ENCODE measurements around the gene KIF16B.

DNA sequence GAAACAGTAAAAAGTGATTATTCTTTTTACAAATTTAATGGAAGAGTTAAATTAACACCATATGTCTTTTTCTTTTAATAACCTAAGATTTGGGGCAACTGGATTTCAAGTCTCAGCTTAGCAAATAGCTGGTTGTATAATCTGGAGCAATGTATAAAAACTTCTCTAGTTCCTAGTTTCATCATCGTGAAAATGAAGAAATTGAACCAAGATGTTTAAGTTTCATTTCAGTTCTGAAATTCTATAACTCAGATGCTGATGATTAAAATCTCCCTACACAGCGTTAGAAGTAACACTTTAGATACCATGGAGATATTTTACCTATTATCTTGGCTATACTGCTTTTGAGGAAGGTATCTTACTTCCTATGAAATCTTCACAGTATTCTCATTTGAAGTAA, 252.0 kb downstream of the KIF16B start:
- TF ChIP-seq YY1 (tag by site-specific recombination; IDR thresholded peaks at IDR 0.05) (no peak), ZNF214 (tag by site-specific recombination; IDR thresholded peaks at IDR 0.05; ENCODE audit: borderline replicate concordance) (no peak), OVOL3 (tag by site-specific recombination; IDR thresholded peaks at IDR 0.05) (no peak), ZSCAN30 (tag by site-specific recombination; IDR thresholded peaks at IDR 0.05) (no peak), MYNN (tag by site-specific recombination; IDR thresholded peaks at IDR 0.05; ENCODE audit: borderline replicate concordance) (no peak), ZNF623 (tag by site-specific recombination; IDR thresholded peaks at IDR 0.05) (no peak), OSR2 (tag by site-specific recombination; IDR thresholded peaks at IDR 0.05) (no peak)
- TF ChIP-seq, protein P1, sequence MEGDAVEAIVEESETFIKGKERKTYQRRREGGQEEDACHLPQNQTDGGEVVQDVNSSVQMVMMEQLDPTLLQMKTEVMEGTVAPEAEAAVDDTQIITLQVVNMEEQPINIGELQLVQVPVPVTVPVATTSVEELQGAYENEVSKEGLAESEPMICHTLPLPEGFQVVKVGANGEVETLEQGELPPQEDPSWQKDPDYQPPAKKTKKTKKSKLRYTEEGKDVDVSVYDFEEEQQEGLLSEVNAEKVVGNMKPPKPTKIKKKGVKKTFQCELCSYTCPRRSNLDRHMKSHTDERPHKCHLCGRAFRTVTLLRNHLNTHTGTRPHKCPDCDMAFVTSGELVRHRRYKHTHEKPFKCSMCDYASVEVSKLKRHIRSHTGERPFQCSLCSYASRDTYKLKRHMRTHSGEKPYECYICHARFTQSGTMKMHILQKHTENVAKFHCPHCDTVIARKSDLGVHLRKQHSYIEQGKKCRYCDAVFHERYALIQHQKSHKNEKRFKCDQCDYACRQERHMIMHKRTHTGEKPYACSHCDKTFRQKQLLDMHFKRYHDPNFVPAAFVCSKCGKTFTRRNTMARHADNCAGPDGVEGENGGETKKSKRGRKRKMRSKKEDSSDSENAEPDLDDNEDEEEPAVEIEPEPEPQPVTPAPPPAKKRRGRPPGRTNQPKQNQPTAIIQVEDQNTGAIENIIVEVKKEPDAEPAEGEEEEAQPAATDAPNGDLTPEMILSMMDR (tag by site-specific recombination; IDR thresholded peaks at IDR 0.05): no peak
- TF ChIP-seq, protein P2, sequence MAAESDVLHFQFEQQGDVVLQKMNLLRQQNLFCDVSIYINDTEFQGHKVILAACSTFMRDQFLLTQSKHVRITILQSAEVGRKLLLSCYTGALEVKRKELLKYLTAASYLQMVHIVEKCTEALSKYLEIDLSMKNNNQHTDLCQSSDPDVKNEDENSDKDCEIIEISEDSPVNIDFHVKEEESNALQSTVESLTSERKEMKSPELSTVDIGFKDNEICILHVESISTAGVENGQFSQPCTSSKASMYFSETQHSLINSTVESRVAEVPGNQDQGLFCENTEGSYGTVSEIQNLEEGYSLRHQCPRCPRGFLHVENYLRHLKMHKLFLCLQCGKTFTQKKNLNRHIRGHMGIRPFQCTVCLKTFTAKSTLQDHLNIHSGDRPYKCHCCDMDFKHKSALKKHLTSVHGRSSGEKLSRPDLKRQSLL (tag by site-specific recombination; IDR thresholded peaks at IDR 0.05): no peak
- TF ChIP-seq, protein P3, sequence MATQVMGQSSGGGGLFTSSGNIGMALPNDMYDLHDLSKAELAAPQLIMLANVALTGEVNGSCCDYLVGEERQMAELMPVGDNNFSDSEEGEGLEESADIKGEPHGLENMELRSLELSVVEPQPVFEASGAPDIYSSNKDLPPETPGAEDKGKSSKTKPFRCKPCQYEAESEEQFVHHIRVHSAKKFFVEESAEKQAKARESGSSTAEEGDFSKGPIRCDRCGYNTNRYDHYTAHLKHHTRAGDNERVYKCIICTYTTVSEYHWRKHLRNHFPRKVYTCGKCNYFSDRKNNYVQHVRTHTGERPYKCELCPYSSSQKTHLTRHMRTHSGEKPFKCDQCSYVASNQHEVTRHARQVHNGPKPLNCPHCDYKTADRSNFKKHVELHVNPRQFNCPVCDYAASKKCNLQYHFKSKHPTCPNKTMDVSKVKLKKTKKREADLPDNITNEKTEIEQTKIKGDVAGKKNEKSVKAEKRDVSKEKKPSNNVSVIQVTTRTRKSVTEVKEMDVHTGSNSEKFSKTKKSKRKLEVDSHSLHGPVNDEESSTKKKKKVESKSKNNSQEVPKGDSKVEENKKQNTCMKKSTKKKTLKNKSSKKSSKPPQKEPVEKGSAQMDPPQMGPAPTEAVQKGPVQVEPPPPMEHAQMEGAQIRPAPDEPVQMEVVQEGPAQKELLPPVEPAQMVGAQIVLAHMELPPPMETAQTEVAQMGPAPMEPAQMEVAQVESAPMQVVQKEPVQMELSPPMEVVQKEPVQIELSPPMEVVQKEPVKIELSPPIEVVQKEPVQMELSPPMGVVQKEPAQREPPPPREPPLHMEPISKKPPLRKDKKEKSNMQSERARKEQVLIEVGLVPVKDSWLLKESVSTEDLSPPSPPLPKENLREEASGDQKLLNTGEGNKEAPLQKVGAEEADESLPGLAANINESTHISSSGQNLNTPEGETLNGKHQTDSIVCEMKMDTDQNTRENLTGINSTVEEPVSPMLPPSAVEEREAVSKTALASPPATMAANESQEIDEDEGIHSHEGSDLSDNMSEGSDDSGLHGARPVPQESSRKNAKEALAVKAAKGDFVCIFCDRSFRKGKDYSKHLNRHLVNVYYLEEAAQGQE (tag by site-specific recombination; IDR thresholded peaks at IDR 0.05): no peak
- TF ChIP-seq, protein P4, sequence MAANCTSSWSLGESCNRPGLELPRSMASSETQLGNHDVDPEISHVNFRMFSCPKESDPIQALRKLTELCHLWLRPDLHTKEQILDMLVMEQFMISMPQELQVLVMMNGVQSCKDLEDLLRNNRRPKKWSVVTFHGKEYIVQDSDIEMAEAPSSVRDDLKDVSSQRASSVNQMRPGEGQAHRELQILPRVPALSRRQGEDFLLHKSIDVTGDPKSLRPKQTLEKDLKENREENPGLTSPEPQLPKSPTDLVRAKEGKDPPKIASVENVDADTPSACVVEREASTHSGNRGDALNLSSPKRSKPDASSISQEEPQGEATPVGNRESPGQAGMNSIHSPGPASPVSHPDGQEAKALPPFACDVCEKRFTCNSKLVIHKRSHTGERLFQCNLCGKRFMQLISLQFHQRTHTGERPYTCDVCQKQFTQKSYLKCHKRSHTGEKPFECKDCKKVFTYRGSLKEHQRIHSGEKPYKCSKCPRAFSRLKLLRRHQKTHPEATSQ (tag by site-specific recombination; IDR thresholded peaks at IDR 0.05): no peak

Data from HEK293 (cell line).